ENCODE measurements around the gene PAX7. TPM values are rescaled to one million over a fixed set of nuclear protein-coding genes. Genes with fewer than 3 reads are reported as not detected.

Gene PAX7
- polyA plus RNA-seq, 1 experiment = not detected

- no peak for DNase-seq (ENCODE audit: low read depth)
- Histone ChIP-seq H3K36me3 (ENCODE audit: control insufficient read depth, insufficient read depth, low read length) (no peaks in the 10 kb centered on the region), H3K27me3 (ENCODE audit: control insufficient read depth, insufficient read depth, low read length) (no peaks in the 10 kb centered on the region), H3K4me3 (ENCODE audit: low read depth, low read length) (no peak overlapping the region)
- CTCF ChIA-PET = no interaction called here
- POLR2A ChIA-PET = no interaction called here
- TF ChIP-seq, protein P1, sequence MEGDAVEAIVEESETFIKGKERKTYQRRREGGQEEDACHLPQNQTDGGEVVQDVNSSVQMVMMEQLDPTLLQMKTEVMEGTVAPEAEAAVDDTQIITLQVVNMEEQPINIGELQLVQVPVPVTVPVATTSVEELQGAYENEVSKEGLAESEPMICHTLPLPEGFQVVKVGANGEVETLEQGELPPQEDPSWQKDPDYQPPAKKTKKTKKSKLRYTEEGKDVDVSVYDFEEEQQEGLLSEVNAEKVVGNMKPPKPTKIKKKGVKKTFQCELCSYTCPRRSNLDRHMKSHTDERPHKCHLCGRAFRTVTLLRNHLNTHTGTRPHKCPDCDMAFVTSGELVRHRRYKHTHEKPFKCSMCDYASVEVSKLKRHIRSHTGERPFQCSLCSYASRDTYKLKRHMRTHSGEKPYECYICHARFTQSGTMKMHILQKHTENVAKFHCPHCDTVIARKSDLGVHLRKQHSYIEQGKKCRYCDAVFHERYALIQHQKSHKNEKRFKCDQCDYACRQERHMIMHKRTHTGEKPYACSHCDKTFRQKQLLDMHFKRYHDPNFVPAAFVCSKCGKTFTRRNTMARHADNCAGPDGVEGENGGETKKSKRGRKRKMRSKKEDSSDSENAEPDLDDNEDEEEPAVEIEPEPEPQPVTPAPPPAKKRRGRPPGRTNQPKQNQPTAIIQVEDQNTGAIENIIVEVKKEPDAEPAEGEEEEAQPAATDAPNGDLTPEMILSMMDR (IDR thresholded peaks at IDR 0.05; ENCODE audit: insufficient read depth, low read depth, low read length) = no peak
These were observed 117.8 kb downstream of the PAX7 start for GRCh38 chr1:18748435-18748834.

- POLR2A ChIA-PET = no interaction called here
- TF ChIP-seq, protein P1 (IDR thresholded peaks at IDR 0.05; ENCODE audit: insufficient read depth, low read depth, low read length) = no peak
- CTCF ChIA-PET = interaction anchor here (1.3 kb wide), 1 partner anchor 68 kb away, joined by 4 read pairs; no protein-coding TSS in a partner anchor
These were observed 118.9 kb downstream of the PAX7 start for GRCh38 chr1:18749569-18749968.

DNA sequence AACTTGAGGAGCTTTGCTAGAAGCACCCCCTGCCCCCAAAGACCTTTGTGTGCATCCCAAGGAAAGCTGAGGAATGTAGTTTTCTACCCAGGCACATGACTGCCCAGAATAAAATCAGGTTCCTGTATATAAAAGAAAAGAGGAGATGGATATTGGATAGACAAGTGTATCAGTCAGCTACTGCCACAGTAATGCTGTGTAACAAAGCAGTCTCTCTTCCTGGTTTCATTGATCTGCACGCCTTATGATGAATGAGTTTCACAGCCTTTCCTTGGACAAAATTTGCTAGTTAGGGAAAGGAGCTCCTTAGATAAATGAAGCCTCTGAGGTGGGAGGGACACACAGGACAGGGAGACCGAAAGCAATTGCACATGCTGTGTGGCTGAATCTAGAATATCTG lies 120.0 kb downstream of the PAX7 start:
- ChIA-PET POLR2A (no interaction called here), CTCF (interaction anchor here (0.6 to 1.3 kb wide), 3 partner anchors 13 to 175 kb away, joined by 3 to 4 read pairs (median 3); no protein-coding TSS in a partner anchor)
- TF ChIP-seq, protein P1 (IDR thresholded peaks at IDR 0.05; ENCODE audit: insufficient read depth, low read depth, low read length) = no peak

More at GRCh38 chr1:18749569-18749968, 118.9 kb downstream of the PAX7 start:
- H3K4me3 ChIP-seq (ENCODE audit: low read depth, low read length) = no peak overlapping the region
- DNase-seq (ENCODE audit: low read depth) = no peak
- H3K36me3 ChIP-seq (ENCODE audit: control insufficient read depth, insufficient read depth, low read length) = no peaks in the 10 kb centered on the region
- no peaks in the 10 kb centered on the region for H3K27me3 ChIP-seq (ENCODE audit: control insufficient read depth, insufficient read depth, low read length)

GRCh38 chr1:18751425-18751824 lies 120.8 kb downstream of the PAX7 start:
- ChIA-PET CTCF (interaction anchor here (1.3 kb wide), 1 partner anchor 12 kb away, joined by 3 read pairs; no protein-coding TSS in a partner anchor), POLR2A (no interaction called here)
- Histone ChIP-seq H3K36me3 (ENCODE audit: control insufficient read depth, insufficient read depth, low read length) (no peaks in the 10 kb centered on the region), H3K4me3 (ENCODE audit: low read depth, low read length) (no peak overlapping the region), H3K27me3 (ENCODE audit: control insufficient read depth, insufficient read depth, low read length) (no peaks in the 10 kb centered on the region)
- TF ChIP-seq, protein P1 (IDR thresholded peaks at IDR 0.05; ENCODE audit: insufficient read depth, low read depth, low read length) = no peak
- no peak for DNase-seq (ENCODE audit: low read depth)

More for the DNA sequence above, 120.0 kb downstream of the PAX7 start:
- no peak for DNase-seq (ENCODE audit: low read depth)
- Histone ChIP-seq H3K4me3 (ENCODE audit: low read depth, low read length) (no peak overlapping the region), H3K27me3 (ENCODE audit: control insufficient read depth, insufficient read depth, low read length) (no peaks in the 10 kb centered on the region), H3K36me3 (ENCODE audit: control insufficient read depth, insufficient read depth, low read length) (no peaks in the 10 kb centered on the region)

GRCh38 chr1:18752409-18752808 lies 121.8 kb downstream of the PAX7 start:
- POLR2A ChIA-PET = no interaction called here
- TF ChIP-seq, protein P1 (IDR thresholded peaks at IDR 0.05; ENCODE audit: insufficient read depth, low read depth, low read length) = no peak
- no peak for DNase-seq (ENCODE audit: low read depth)
- Histone ChIP-seq H3K36me3 (ENCODE audit: control insufficient read depth, insufficient read depth, low read length) (no peaks in the 10 kb centered on the region), H3K4me3 (ENCODE audit: low read depth, low read length) (no peak overlapping the region), H3K27me3 (ENCODE audit: control insufficient read depth, insufficient read depth, low read length) (no peaks in the 10 kb centered on the region)
- CTCF ChIA-PET = no interaction called here

Data from BJ (cell line).